WTC11 (cell line): ENCODE data around the gene CCDC167.

Experiments used
- CTCF ChIP-seq: fragments of 200-600 bp; IDR thresholded peaks from 2 replicates; pipeline ENCODE4 v1.8.0; 2022; ENCODE audit warnings: antibody characterized with exemption
- FOXK1 ChIP-seq: sonication (generic); formaldehyde crosslinking; IDR thresholded peaks from 2 replicates; pipeline ENCODE4 v1.8.0; 2022; ENCODE audit warnings: mild to moderate bottlenecking, moderate library complexity, missing genetic modification reagents
- RELA ChIP-seq: sonication (generic); formaldehyde crosslinking; IDR thresholded peaks from 2 replicates; pipeline ENCODE4 v1.8.1; 2022; ENCODE audit warnings: missing genetic modification reagents, mild to moderate bottlenecking, borderline replicate concordance
- SMAD3 ChIP-seq: sonication (generic); formaldehyde crosslinking; IDR thresholded peaks from 2 replicates; pipeline ENCODE4 v1.8.0; 2022; ENCODE audit warnings: missing genetic modification reagents, mild to moderate bottlenecking, borderline replicate concordance
- STAT6 ChIP-seq: sonication (generic); formaldehyde crosslinking; conservative IDR thresholded peaks from 2 replicates; pipeline ENCODE4 v1.8.1; 2023; ENCODE audit warnings: mild to moderate bottlenecking, low read depth, missing genetic modification reagents, moderate library complexity
- TEAD4 ChIP-seq: sonication (generic); formaldehyde crosslinking; IDR thresholded peaks from 2 replicates; pipeline ENCODE4 v1.8.0; 2022; ENCODE audit warnings: mild to moderate bottlenecking, missing genetic modification reagents
- ZNF138 ChIP-seq: sonication (generic); formaldehyde crosslinking; conservative IDR thresholded peaks from 2 replicates; pipeline ENCODE4 v1.8.1; 2022; ENCODE audit warnings: mild to moderate bottlenecking, moderate library complexity, missing genetic modification reagents
- ZNF263 ChIP-seq: sonication (generic); formaldehyde crosslinking; IDR thresholded peaks from 2 replicates; pipeline ENCODE4 v1.8.1; 2022; ENCODE audit warnings: low read depth, mild to moderate bottlenecking, moderate library complexity, missing genetic modification reagents
- TF ChIP-seq, protein P1 (sequence below): sonication (generic); formaldehyde crosslinking; IDR thresholded peaks from 2 replicates; pipeline ENCODE4 v1.8.0; 2022; ENCODE audit warnings: mild to moderate bottlenecking, missing genetic modification reagents
- TF ChIP-seq, protein P2 (sequence below): sonication (generic); formaldehyde crosslinking; IDR thresholded peaks from 2 replicates; pipeline ENCODE4 v1.8.0; 2022; ENCODE audit warnings: mild to moderate bottlenecking, missing genetic modification reagents

- TF ChIP-seq ZNF263 (CRISPR knock-in tag) (no peak), TEAD4 (no peak), SMAD3 (CRISPR knock-in tag) (no peak), FOXK1 (CRISPR knock-in tag) (no peak), CTCF (no peak), ZNF138 (CRISPR knock-in tag) (no peak), RELA (CRISPR knock-in tag) (no peak), STAT6 (no peak)
- TF ChIP-seq, protein P1, sequence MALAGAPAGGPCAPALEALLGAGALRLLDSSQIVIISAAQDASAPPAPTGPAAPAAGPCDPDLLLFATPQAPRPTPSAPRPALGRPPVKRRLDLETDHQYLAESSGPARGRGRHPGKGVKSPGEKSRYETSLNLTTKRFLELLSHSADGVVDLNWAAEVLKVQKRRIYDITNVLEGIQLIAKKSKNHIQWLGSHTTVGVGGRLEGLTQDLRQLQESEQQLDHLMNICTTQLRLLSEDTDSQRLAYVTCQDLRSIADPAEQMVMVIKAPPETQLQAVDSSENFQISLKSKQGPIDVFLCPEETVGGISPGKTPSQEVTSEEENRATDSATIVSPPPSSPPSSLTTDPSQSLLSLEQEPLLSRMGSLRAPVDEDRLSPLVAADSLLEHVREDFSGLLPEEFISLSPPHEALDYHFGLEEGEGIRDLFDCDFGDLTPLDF (CRISPR knock-in tag): no peak
- TF ChIP-seq, protein P2, sequence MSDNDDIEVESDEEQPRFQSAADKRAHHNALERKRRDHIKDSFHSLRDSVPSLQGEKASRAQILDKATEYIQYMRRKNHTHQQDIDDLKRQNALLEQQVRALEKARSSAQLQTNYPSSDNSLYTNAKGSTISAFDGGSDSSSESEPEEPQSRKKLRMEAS (CRISPR knock-in tag): no peak
These were observed 15.1 kb upstream of the CCDC167 start for GRCh38 chr6:37514837-37515236.
